Spleen (tissue), 11 donors: ENCODE measurements around the gene USP49. TPM values are rescaled to one million over a fixed set of nuclear protein-coding genes. Genes with fewer than 3 reads are reported as not detected.

Experiments used
- DNase-seq: peaks from one replicate; pipeline ENCODE4 v3.0.0-alpha.2; 2020
- H3K27ac ChIP-seq, 8 donors: fragments of 200-600 bp; sonication (generic) in 7 of 8; 1 replicate in 4 of 8; 2 replicates in 4 of 8; pipeline versions ENCODE4 v1.5.0 to v1.8.0; 2016 to 2021; ENCODE audit warnings: inconsistent platforms in 4 of 8, mild to moderate bottlenecking in 4 of 8, moderate library complexity in 1 of 8
- H3K27me3 ChIP-seq, 7 donors: fragments of 200-600 bp; sonication (generic) in 6 of 7; replicated peaks in 1 of 7; 1 replicate in 4 of 7; 2 replicates in 3 of 7; pipeline versions ENCODE4 v1.5.0 to v1.8.0; 2016 to 2021; ENCODE audit warnings: inconsistent platforms in 3 of 7, mild to moderate bottlenecking in 1 of 7
- H3K36me3 ChIP-seq, 6 donors: fragments of 200-600 bp; sonication (generic) in 5 of 6; 1 replicate in 4 of 6; 2 replicates in 2 of 6; pipeline versions ENCODE4 v1.5.0 to v1.8.0; 2016 to 2021; ENCODE audit warnings: inconsistent platforms in 2 of 6
- H3K4me1 ChIP-seq, 6 donors: fragments of 200-600 bp; sonication (generic) in 5 of 6; 1 replicate in 3 of 6; 2 replicates in 3 of 6; pipeline versions ENCODE4 v1.5.0 to v1.8.0; 2016 to 2021; ENCODE audit warnings: inconsistent platforms in 3 of 6
- H3K4me3 ChIP-seq, 8 donors: fragments of 200-600 bp; sonication (generic) in 7 of 8; 1 replicate in 4 of 8; 2 replicates in 4 of 8; pipeline versions ENCODE4 v1.5.0 to v1.8.0; 2016 to 2021; ENCODE audit warnings: inconsistent platforms in 4 of 8, mild to moderate bottlenecking in 4 of 8, moderate library complexity in 2 of 8
- H3K9me3 ChIP-seq, 8 donors: fragments of 200-600 bp; sonication (generic) in 7 of 8; 1 replicate in 4 of 8; 2 replicates in 4 of 8; pipeline versions ENCODE4 v1.5.0 to v1.8.0; 2016 to 2021; ENCODE audit warnings: inconsistent platforms in 4 of 8
- POLR2A ChIP-seq, 3 donors: fragments of 450-650 bp; IDR thresholded peaks; one replicate each; pipeline ENCODE4 v1.5.1; 2017; ENCODE audit warnings: antibody characterized with exemption in 3 of 3, mild to moderate bottlenecking in 1 of 3
- POLR2AphosphoS5 ChIP-seq, 3 donors: sonication (generic); formaldehyde crosslinking; IDR thresholded peaks; one replicate each; pipeline ENCODE4 v1.5.1; 2017; ENCODE audit warnings: antibody characterized with exemption in 3 of 3
- WGBS, 5 donors: extraction: QIAGEN DNeasy Blood & Tissue Kit in 3 of 5; methylation state at CpG; one replicate each; pipeline versions ENCODE4 v1.1.5 to v1.1.7; 2013 to 2018; 5-methylcytosine and 5-hydroxymethylcytosine counted together
- intact Hi-C: fragments of 100-400 bp; cut with DNase I; formaldehyde crosslinking; loops from one replicate; pipeline ENCODE4 v1.15.0; 2023; ENCODE audit warnings: low total_unique reads
- polyA plus RNA-seq, 3 donors: library from polyadenylated mRNA; stranded (reverse); fragments of 200-250 nt; gene quantifications; one replicate each; pipeline ENCODE4 v1.2.1, GENCODE V29; 2013
- total RNA-seq, 7 donors: library from RNA; depleted of rRNA in 3 of 7; stranded (reverse); fragments of >200 nt in 3 of 7; fragmentation: NEBNext Ultra II Directional in 4 of 7; extraction: Animal tissue kit (Norgen Biotek cat#: 25700) in 4 of 7; gene quantifications; one replicate each; pipeline versions ENCODE4 v1.1.0 to v1.2.1, GENCODE V29; 2016 to 2021
- TF ChIP-seq, protein P1 (sequence below), 11 experiments: fragments of 200-600 bp in 7 of 11; fragments of 450-650 bp in 4 of 11; sonication (generic) in 4 of 11; IDR thresholded peaks in 8 of 11; conservative IDR thresholded peaks in 3 of 11; 1 replicate in 7 of 11; 2 replicates in 4 of 11; pipeline versions ENCODE4 v1.4.0 to v1.8.0; 2016 to 2021; ENCODE audit warnings: antibody characterized with exemption in 11 of 11, inconsistent platforms in 4 of 11, mild to moderate bottlenecking in 1 of 11
- donor health status: healthy with polysubstance abuse.
- donor health status: DM: no; HTN: no; CAD: no; lungs with moderate emphysema.
- donor health status: DM: no; HTN: no; CAD: no.
- donor health status: Bipolar disorder and iron deficiency.
- donor health status: healthy.
- donor health status: DM: no; HTN: no; CAD: no.
- donor health status: DM: yes; HTN: yes; CAD: no.

The USP49 gene
- total and polyA plus RNA-seq, 10 donors, result 0.35 to 6.8 (median 4.2) TPM

GRCh38 chr6:41759106-41759904, 135.9 kb downstream of the USP49 start:
- H3K4me1 ChIP-seq, result no peaks in the 10 kb centered on the region
- H3K27me3 ChIP-seq, result peaks cover 0 to 5% (median 0%) of the 10 kb centered on the region in 7 donors
- no peak overlapping the region for H3K4me3 ChIP-seq
- no peaks in the 10 kb centered on the region for H3K36me3 ChIP-seq
- TF ChIP-seq, protein P1, sequence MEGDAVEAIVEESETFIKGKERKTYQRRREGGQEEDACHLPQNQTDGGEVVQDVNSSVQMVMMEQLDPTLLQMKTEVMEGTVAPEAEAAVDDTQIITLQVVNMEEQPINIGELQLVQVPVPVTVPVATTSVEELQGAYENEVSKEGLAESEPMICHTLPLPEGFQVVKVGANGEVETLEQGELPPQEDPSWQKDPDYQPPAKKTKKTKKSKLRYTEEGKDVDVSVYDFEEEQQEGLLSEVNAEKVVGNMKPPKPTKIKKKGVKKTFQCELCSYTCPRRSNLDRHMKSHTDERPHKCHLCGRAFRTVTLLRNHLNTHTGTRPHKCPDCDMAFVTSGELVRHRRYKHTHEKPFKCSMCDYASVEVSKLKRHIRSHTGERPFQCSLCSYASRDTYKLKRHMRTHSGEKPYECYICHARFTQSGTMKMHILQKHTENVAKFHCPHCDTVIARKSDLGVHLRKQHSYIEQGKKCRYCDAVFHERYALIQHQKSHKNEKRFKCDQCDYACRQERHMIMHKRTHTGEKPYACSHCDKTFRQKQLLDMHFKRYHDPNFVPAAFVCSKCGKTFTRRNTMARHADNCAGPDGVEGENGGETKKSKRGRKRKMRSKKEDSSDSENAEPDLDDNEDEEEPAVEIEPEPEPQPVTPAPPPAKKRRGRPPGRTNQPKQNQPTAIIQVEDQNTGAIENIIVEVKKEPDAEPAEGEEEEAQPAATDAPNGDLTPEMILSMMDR (IDR thresholded peaks at IDR 0.05 in 8 of 11, conservative IDR thresholded peaks at IDR 0.05 in 3 of 11), result no peak
- TF ChIP-seq POLR2A (IDR thresholded peaks at IDR 0.05) (no peak), POLR2AphosphoS5 (IDR thresholded peaks at IDR 0.05) (no peak)
- intact Hi-C loops, result no loop called here
- no peaks in the 10 kb centered on the region for H3K9me3 ChIP-seq
- DNase-seq, result no peak
- no peak overlapping the region for H3K27ac ChIP-seq
- 88 to 99% (median 91%) methylated on average over 13 of the region's 13 CpGs for WGBS, 5 donors

DNA sequence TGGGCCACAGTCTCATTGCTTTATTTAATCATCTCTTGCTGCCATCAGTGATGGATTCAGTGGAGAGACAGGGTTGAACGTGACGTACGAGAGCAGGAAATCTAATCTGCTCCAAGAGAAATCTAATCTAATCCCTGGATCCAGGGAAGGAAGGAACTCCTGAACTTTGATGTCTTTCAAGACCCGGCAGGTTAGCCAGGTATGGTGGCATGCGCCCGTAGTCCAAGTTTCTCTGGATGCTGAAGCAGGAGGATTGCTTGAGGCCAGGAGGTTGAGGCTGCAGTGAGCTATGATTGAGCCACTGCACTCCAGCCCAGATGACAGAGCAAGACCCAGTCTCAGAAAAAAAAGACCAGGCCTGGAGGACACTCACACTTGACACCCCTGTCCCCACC, 136.5 kb downstream of the USP49 start:
- no peak overlapping the region for H3K4me3 ChIP-seq
- H3K27me3 ChIP-seq, result peaks cover 0 to 5% (median 0%) of the 10 kb centered on the region in 7 donors
- intact Hi-C loops, result no loop called here
- H3K9me3 ChIP-seq, result no peaks in the 10 kb centered on the region
- no peak for DNase-seq
- H3K27ac ChIP-seq, result no peak overlapping the region
- H3K4me1 ChIP-seq, result no peaks in the 10 kb centered on the region
- WGBS, 5 donors, result 86 to 94% (median 91%) methylated on average over 6 of the region's 6 CpGs
- no peaks in the 10 kb centered on the region for H3K36me3 ChIP-seq
- TF ChIP-seq, protein P1 (IDR thresholded peaks at IDR 0.05 in 8 of 11, conservative IDR thresholded peaks at IDR 0.05 in 3 of 11), result no peak
- TF ChIP-seq POLR2A (IDR thresholded peaks at IDR 0.05) (no peak), POLR2AphosphoS5 (IDR thresholded peaks at IDR 0.05) (no peak)

- TF ChIP-seq POLR2A (IDR thresholded peaks at IDR 0.05), result no peak
- TF ChIP-seq, protein P1 (IDR thresholded peaks at IDR 0.05 in 8 of 11, conservative IDR thresholded peaks at IDR 0.05 in 3 of 11), result no peak
- no peak for TF ChIP-seq POLR2AphosphoS5 (IDR thresholded peaks at IDR 0.05)
- WGBS, 5 donors, result 74 to 89% (median 80%) methylated on average over 7 to 8 of the region's 8 CpGs
- Histone ChIP-seq H3K36me3 (no peaks in the 10 kb centered on the region), H3K27me3 (peaks cover 0 to 5% (median 0%) of the 10 kb centered on the region in 7 donors), H3K9me3 (no peaks in the 10 kb centered on the region), H3K27ac (no peak overlapping the region), H3K4me1 (no peaks in the 10 kb centered on the region), H3K4me3 (no peak overlapping the region)
- intact Hi-C loops, result no loop called here
- no peak for DNase-seq
Observed at GRCh38 chr6:41757931-41758640, 137.1 kb downstream of the USP49 start.

- Histone ChIP-seq H3K36me3 (no peaks in the 10 kb centered on the region), H3K9me3 (no peaks in the 10 kb centered on the region), H3K27ac (no peak overlapping the region), H3K4me1 (no peaks in the 10 kb centered on the region), H3K27me3 (peaks cover 0 to 5% (median 0%) of the 10 kb centered on the region in 7 donors), H3K4me3 (no peak overlapping the region)
- TF ChIP-seq, protein P1 (IDR thresholded peaks at IDR 0.05 in 8 of 11, conservative IDR thresholded peaks at IDR 0.05 in 3 of 11), result no peak
- TF ChIP-seq POLR2A (IDR thresholded peaks at IDR 0.05) (no peak), POLR2AphosphoS5 (IDR thresholded peaks at IDR 0.05) (no peak)
- WGBS, 5 donors, result 81 to 94% (median 89%) methylated on average over 6 of the region's 6 CpGs
- DNase-seq, result peak; percentile 40
- intact Hi-C loops, result no loop called here
Observed at GRCh38 chr6:41757271-41757670, 137.9 kb downstream of the USP49 start.
